Measurements from ENCODE around the gene UBASH3A. TPM values are rescaled to one million over a fixed set of nuclear protein-coding genes. Genes with fewer than 3 reads are reported as not detected.

Gene UBASH3A
- polyA plus RNA-seq, 1 of the 3 experiments (the other 2 are of a cell fraction), result not detected

GRCh38 chr21:42424914-42425541 is 21.3 kb downstream of the UBASH3A start (continued):
- TF ChIP-seq, protein P1, sequence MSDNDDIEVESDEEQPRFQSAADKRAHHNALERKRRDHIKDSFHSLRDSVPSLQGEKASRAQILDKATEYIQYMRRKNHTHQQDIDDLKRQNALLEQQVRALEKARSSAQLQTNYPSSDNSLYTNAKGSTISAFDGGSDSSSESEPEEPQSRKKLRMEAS (IDR thresholded peaks at IDR 0.05; ENCODE audit: low read depth), result no peak
- TF ChIP-seq RFX5 (IDR thresholded peaks at IDR 0.05; ENCODE audit: low read length) (no peak), CHD2 (IDR thresholded peaks at IDR 0.05; ENCODE audit: low read length, partially characterized antibody) (no peak)

DNA sequence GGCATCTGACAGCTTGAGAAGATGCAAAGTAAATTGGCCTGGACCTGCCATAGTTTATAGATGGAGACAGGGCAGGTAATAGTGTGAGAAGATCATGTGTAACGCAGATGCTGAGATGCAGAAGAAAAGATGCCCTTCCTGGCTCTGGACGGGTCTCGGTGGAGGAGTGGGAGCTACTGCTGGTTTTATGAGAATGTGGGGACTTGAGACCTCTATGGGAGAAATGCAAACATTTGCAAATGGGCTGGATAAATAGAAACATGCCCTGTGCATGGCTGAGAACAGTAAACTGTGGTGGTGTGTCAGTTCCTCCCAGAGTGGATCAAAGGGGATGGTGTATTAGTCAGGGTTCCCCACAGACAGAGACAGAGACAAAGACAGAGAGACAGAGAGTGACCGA is 21.9 kb downstream of the UBASH3A start:
- no peak for DNase-seq
- H3K79me2 ChIP-seq (ENCODE audit: insufficient read depth), result no peaks in the 10 kb centered on the region
- no peak for TF ChIP-seq MXI1 (IDR thresholded peaks at IDR 0.05; ENCODE audit: low read depth, low read length)
- no peak for TF ChIP-seq ELF1 (IDR thresholded peaks at IDR 0.05)
- TF ChIP-seq SMC3 (IDR thresholded peaks at IDR 0.05; ENCODE audit: low read depth, low read length), result no peak
- no peak for TF ChIP-seq EP300 (IDR thresholded peaks at IDR 0.05; ENCODE audit: borderline replicate concordance in 1 of 2, low read depth in 1 of 2, low read length in 1 of 2)
- TF ChIP-seq, protein P2, sequence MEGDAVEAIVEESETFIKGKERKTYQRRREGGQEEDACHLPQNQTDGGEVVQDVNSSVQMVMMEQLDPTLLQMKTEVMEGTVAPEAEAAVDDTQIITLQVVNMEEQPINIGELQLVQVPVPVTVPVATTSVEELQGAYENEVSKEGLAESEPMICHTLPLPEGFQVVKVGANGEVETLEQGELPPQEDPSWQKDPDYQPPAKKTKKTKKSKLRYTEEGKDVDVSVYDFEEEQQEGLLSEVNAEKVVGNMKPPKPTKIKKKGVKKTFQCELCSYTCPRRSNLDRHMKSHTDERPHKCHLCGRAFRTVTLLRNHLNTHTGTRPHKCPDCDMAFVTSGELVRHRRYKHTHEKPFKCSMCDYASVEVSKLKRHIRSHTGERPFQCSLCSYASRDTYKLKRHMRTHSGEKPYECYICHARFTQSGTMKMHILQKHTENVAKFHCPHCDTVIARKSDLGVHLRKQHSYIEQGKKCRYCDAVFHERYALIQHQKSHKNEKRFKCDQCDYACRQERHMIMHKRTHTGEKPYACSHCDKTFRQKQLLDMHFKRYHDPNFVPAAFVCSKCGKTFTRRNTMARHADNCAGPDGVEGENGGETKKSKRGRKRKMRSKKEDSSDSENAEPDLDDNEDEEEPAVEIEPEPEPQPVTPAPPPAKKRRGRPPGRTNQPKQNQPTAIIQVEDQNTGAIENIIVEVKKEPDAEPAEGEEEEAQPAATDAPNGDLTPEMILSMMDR (IDR thresholded peaks at IDR 0.05), result no peak
- TF ChIP-seq TCF12 (IDR thresholded peaks at IDR 0.05), result no peak
- TF ChIP-seq CHD2 (IDR thresholded peaks at IDR 0.05; ENCODE audit: low read length, partially characterized antibody), result no peak
- TF ChIP-seq, protein P3, sequence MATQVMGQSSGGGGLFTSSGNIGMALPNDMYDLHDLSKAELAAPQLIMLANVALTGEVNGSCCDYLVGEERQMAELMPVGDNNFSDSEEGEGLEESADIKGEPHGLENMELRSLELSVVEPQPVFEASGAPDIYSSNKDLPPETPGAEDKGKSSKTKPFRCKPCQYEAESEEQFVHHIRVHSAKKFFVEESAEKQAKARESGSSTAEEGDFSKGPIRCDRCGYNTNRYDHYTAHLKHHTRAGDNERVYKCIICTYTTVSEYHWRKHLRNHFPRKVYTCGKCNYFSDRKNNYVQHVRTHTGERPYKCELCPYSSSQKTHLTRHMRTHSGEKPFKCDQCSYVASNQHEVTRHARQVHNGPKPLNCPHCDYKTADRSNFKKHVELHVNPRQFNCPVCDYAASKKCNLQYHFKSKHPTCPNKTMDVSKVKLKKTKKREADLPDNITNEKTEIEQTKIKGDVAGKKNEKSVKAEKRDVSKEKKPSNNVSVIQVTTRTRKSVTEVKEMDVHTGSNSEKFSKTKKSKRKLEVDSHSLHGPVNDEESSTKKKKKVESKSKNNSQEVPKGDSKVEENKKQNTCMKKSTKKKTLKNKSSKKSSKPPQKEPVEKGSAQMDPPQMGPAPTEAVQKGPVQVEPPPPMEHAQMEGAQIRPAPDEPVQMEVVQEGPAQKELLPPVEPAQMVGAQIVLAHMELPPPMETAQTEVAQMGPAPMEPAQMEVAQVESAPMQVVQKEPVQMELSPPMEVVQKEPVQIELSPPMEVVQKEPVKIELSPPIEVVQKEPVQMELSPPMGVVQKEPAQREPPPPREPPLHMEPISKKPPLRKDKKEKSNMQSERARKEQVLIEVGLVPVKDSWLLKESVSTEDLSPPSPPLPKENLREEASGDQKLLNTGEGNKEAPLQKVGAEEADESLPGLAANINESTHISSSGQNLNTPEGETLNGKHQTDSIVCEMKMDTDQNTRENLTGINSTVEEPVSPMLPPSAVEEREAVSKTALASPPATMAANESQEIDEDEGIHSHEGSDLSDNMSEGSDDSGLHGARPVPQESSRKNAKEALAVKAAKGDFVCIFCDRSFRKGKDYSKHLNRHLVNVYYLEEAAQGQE (IDR thresholded peaks at IDR 0.05; ENCODE audit: low read depth, low read length), result no peak
- no peak for TF ChIP-seq GATA2 (CRISPR knock-in tag; IDR thresholded peaks at IDR 0.05)
- TF ChIP-seq USF2 (IDR thresholded peaks at IDR 0.05; ENCODE audit: borderline replicate concordance, low read depth, low read length), result no peak
- TF ChIP-seq, protein P4, sequence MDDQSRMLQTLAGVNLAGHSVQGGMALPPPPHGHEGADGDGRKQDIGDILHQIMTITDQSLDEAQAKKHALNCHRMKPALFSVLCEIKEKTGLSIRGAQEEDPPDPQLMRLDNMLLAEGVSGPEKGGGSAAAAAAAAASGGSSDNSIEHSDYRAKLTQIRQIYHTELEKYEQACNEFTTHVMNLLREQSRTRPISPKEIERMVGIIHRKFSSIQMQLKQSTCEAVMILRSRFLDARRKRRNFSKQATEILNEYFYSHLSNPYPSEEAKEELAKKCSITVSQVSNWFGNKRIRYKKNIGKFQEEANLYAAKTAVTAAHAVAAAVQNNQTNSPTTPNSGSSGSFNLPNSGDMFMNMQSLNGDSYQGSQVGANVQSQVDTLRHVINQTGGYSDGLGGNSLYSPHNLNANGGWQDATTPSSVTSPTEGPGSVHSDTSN (IDR thresholded peaks at IDR 0.05), result no peak
- TF ChIP-seq ZBTB33 (IDR thresholded peaks at IDR 0.05; ENCODE audit: borderline replicate concordance, low read depth), result no peak
- H3K27ac ChIP-seq (ENCODE audit: low read depth in 2 of 2, low read length in 1 of 2), result no peak overlapping the region
- H3K9ac ChIP-seq, result no peak overlapping the region
- no peaks in the 10 kb centered on the region for H3K27me3 ChIP-seq (ENCODE audit: insufficient read depth)
- no peak overlapping the region for H3K4me3 ChIP-seq (ENCODE audit: low read depth in 2 of 2, low read length in 1 of 2)
- no peaks in the 10 kb centered on the region for H4K20me1 ChIP-seq (ENCODE audit: insufficient read depth)
- no peak overlapping the region for H3K4me2 ChIP-seq
- H3K9me2 ChIP-seq, result no peaks in the 10 kb centered on the region
- no peaks in the 10 kb centered on the region for H3F3A ChIP-seq (replicated peaks; ENCODE audit: insufficient read depth)
- H2AFZ ChIP-seq (ENCODE audit: low read depth), result no peak overlapping the region
- peaks cover 0 to 6% of the 10 kb centered on the region in 2 experiments; a peak in 2 of 4 replicates for H3K4me1 ChIP-seq (ENCODE audit: control insufficient read depth in 1 of 2, insufficient read depth in 2 of 2, low read depth in 1 of 2, low read length in 1 of 2)
- WGBS (ENCODE audit: low lambda C conversion rate), result 42% methylated on average over 4 of the region's 4 CpGs
- no peaks in the 10 kb centered on the region for H3K9me3 ChIP-seq
- CTCF ChIA-PET, result no interaction called here
- no peaks in the 10 kb centered on the region for H3K36me3 ChIP-seq (replicated peaks in 1 of 2; ENCODE audit: control insufficient read depth in 1 of 2, insufficient read depth in 2 of 2, low read length in 1 of 2)
- POLR2A ChIA-PET, result no interaction called here
